GM12878 (cell line): ENCODE measurements around the gene DTX1. TPM values are rescaled to one million over a fixed set of nuclear protein-coding genes. Genes with fewer than 3 reads are reported as not detected.
"Not testable (repeated sequence)": the region's sequence is repeated elsewhere in the genome, so short reads cannot be mapped to it uniquely, and the experiment has no call there.

Source experiments
- ATAC-seq: fragments of 200-7000 bp; cut with Tn5 transposase; 3 replicates; pipeline ENCODE4 v1.9.1; 2020; ENCODE audit warnings: mild to moderate bottlenecking, moderate library complexity
- BruUV-seq: library from RNA; stranded (reverse); fragments of 400-500 nt; replicated peaks from 2 replicates; lab custom pipeline; 2021; lab: Mats Ljungman, UMichigan
- CTCF ChIA-PET: fragments of 300-600 bp; sonication (Branson Sonifier 250); formaldehyde crosslinking; extraction: SDS; loops from one replicate; lab custom pipeline; 2021; ENCODE audit warnings: inconsistent platforms; lab: Yijun Ruan, JAX
- POLR2A ChIA-PET: fragments of 350-600 bp; formaldehyde crosslinking; extraction: SDS; loops from one replicate; lab custom pipeline; 2021; ENCODE audit warnings: inconsistent platforms; lab: Charles Lee
- RAD21 ChIA-PET: fragments of 300-600 bp; sonication (Branson Sonifier 250); formaldehyde crosslinking; loops from one replicate; lab custom pipeline; 2023; ENCODE audit warnings: antibody characterized with exemption; ENCODE audit not compliant: unreplicated experiment; lab: Charles Lee
- SMC1A ChIA-PET: fragments of 300-600 bp; sonication (Branson Sonifier 250); formaldehyde crosslinking; loops from one replicate; lab custom pipeline; 2023; ENCODE audit not compliant: unreplicated experiment, uncharacterized antibody; lab: Charles Lee
- DNase-seq: peaks from one replicate; pipeline ENCODE4 v3.0.0-alpha.2; 2011; ENCODE audit warnings: low read depth, low spot score
- FAIRE-seq: peaks from 3 replicates; lab custom pipeline; 2011; peaks lifted over from hg19 to GRCh38; lab: Jason Lieb, UNC
- H2AFZ ChIP-seq: 2 replicates; pipeline ENCODE4 v1.6.0; 2011; ENCODE audit warnings: low read depth, low read length, control low read depth; ENCODE audit not compliant: control insufficient read depth
- H3K27ac ChIP-seq: 2 replicates; pipeline ENCODE4 v1.5.1; 2011; ENCODE audit warnings: control low read depth; ENCODE audit not compliant: control insufficient read depth, insufficient read depth
- H3K27me3 ChIP-seq, 2 experiments: replicated peaks in 1 of 2; 2 replicates each; pipeline versions ENCODE4 v1.6.0 to v1.6.1; 2011; ENCODE audit warnings: low read length in 1 of 2; ENCODE audit not compliant: control insufficient read depth in 2 of 2, insufficient read depth in 2 of 2
- H3K36me3 ChIP-seq, 2 experiments: 2 replicates each; pipeline ENCODE4 v1.5.1; 2011; ENCODE audit warnings: low read length in 1 of 2; ENCODE audit not compliant: control insufficient read depth in 2 of 2, insufficient read depth in 2 of 2
- H3K4me1 ChIP-seq: 2 replicates; pipeline ENCODE4 v1.6.1; 2011; ENCODE audit warnings: mild to moderate bottlenecking, low read length, moderate library complexity, mixed read lengths; ENCODE audit not compliant: control insufficient read depth, insufficient read depth
- H3K4me2 ChIP-seq: 2 replicates; pipeline ENCODE4 v1.6.0; 2011; ENCODE audit warnings: control low read depth; ENCODE audit not compliant: control insufficient read depth, insufficient read depth
- H3K4me3 ChIP-seq: fragments of 200-600 bp; sonication (generic); 2 replicates; pipeline ENCODE4 v1.5.1; 2016
- H3K79me2 ChIP-seq: 2 replicates; pipeline ENCODE4 v1.6.0; 2011; ENCODE audit warnings: low read length; ENCODE audit not compliant: control insufficient read depth, insufficient read depth
- H3K9ac ChIP-seq: 2 replicates; pipeline ENCODE4 v1.8.0; 2011; ENCODE audit warnings: low read length, control low read depth, mixed read lengths; ENCODE audit not compliant: control insufficient read depth, insufficient read depth
- H3K9me3 ChIP-seq: replicated peaks from 3 replicates; pipeline ENCODE4 v1.5.1; 2011; ENCODE audit warnings: mild to moderate bottlenecking, low read length; ENCODE audit not compliant: control insufficient read depth, insufficient read depth
- H4K20me1 ChIP-seq: 2 replicates; pipeline ENCODE4 v1.6.0; 2011; ENCODE audit not compliant: control insufficient read depth, insufficient read depth
- HDAC6 ChIP-seq: fragments of 200-600 bp; sonication (generic); IDR thresholded peaks from one replicate; pipeline ENCODE4 v1.8.0; 2017; ENCODE audit warnings: antibody characterized with exemption; ENCODE audit not compliant: unreplicated experiment
- IKZF1 ChIP-seq: fragments of 450-650 bp; conservative IDR thresholded peaks from 2 replicates; pipeline ENCODE4 v1.6.1; 2017; ENCODE audit warnings: antibody characterized with exemption, mild to moderate bottlenecking
- NKRF ChIP-seq: fragments of 450-650 bp; conservative IDR thresholded peaks from 2 replicates; pipeline ENCODE4 v1.6.1; 2017; ENCODE audit warnings: mild to moderate bottlenecking, moderate library complexity
- PAX8 ChIP-seq: fragments of 450-650 bp; IDR thresholded peaks from 2 replicates; pipeline ENCODE4 v1.6.1; 2017; ENCODE audit warnings: mild to moderate bottlenecking, moderate library complexity
- SMAD5 ChIP-seq: IDR thresholded peaks from 2 replicates; pipeline ENCODE4 v1.6.1; 2016; ENCODE audit warnings: antibody characterized with exemption, low read depth
- ZBTB11 ChIP-seq: fragments of 450-650 bp; formaldehyde crosslinking; IDR thresholded peaks from 2 replicates; pipeline ENCODE4 v1.5.0; 2022; ENCODE audit warnings: mild to moderate bottlenecking, missing genetic modification characterization
- ZZZ3 ChIP-seq: IDR thresholded peaks from 2 replicates; pipeline ENCODE4 v1.6.1; 2011; ENCODE audit warnings: low read depth; ENCODE audit not compliant: control insufficient read depth, insufficient read length
- WGBS: methylation state at CpG from one replicate; pipeline ENCODE4 v1.1.6; 2016; ENCODE audit warnings: low lambda C conversion rate; ENCODE audit not compliant: insufficient replicate concordance, insufficient coverage; ENCODE audit errors: missing lambda C conversion rate; 5-methylcytosine and 5-hydroxymethylcytosine counted together
- in situ Hi-C: fragments of 300-500 bp; cut with MboI; formaldehyde crosslinking; loops from 9 replicates; pipeline ENCODE4 v1.14.3; 2018; ENCODE audit warnings: mixed read lengths
- intact Hi-C: fragments of 100-400 bp; cut with micrococcal nuclease; formaldehyde crosslinking; loops from one replicate; pipeline ENCODE4 v1.14.2; 2022; ENCODE audit not compliant: unreplicated experiment
- polyA plus RNA-seq, 11 experiments: library from polyadenylated mRNA; depleted of rRNA in 4 of 11; unstranded in 6 of 11; stranded (reverse) in 5 of 11; fragments of >200 nt; fragmentation: Nextera tagmentation in 4 of 11; fragmentation: Illumina TruSeq in 1 of 11; extraction: Ambion mirVana in 4 of 11; extraction: Trizol in 1 of 11; gene quantifications; 1 replicate in 1 of 11; 2 replicates in 10 of 11; pipeline versions ENCODE4 v1.2.1 to v1.2.3, GENCODE V29; 2011 to 2016; ENCODE audit warnings: inconsistent platforms in 2 of 11, missing spikeins in 2 of 11, low read depth in 1 of 11
- total RNA-seq, 4 experiments: library from RNA; depleted of rRNA in 3 of 4; stranded (reverse); fragments of >200 nt in 3 of 4; fragmentation: Illumina TruSeq in 1 of 4; extraction: Trizol in 1 of 4; gene quantifications; 2 replicates each; pipeline versions ENCODE4 v1.2.1 to v1.2.3, GENCODE V29; 2013 to 2021

Gene DTX1
- total and polyA plus RNA-seq, 10 of the 15 experiments (the other 5 are each of a cell fraction or from before 2014, with no cell fraction given), result 0.09 to 2.8 (median 0.66) TPM

GRCh38 chr12:113116875-113117274 is 60.3 kb downstream of the DTX1 start:
- ChIA-PET SMC1A (interaction anchor here (1.2 kb wide), 1 partner anchor 37 kb away, joined by 5 read pairs; no protein-coding TSS in a partner anchor), POLR2A (no interaction called here), RAD21 (no interaction called here), CTCF (interaction anchor here (1.1 kb wide), 1 partner anchor 36 kb away, joined by 3 read pairs; no protein-coding TSS in a partner anchor)
- Histone ChIP-seq H4K20me1 (no peaks in the 10 kb centered on the region), H3K79me2 (no peaks in the 10 kb centered on the region), H2AFZ (no peak overlapping the region), H3K36me3 (no peaks in the 10 kb centered on the region), H3K27me3 (no peaks in the 10 kb centered on the region; a peak in 3 of 4 replicates), H3K27ac (no peak overlapping the region), H3K4me3 (no peak overlapping the region), H3K4me1 (no peaks in the 10 kb centered on the region), H3K4me2 (no peak overlapping the region)
- 38% methylated on average over 6 of the region's 6 CpGs for WGBS
- DNase-seq, result no peak
- BruUV-seq, result no TSS peak
- intact Hi-C loops, result no loop called here
- no peak for FAIRE-seq
- ATAC-seq, result no peak
- no peak for TF ChIP-seq NKRF
- TF ChIP-seq HDAC6, result no peak
- no peak for TF ChIP-seq PAX8
- no peak for TF ChIP-seq ZBTB11
- TF ChIP-seq SMAD5, result no peak
- no peak for TF ChIP-seq ZZZ3
- TF ChIP-seq IKZF1, result no peak
- TF ChIP-seq, all 136 proteins: peak for 0
- no peak overlapping the region for H3K9ac ChIP-seq
- H3K9me3 ChIP-seq, result no peaks in the 10 kb centered on the region
- in situ Hi-C loops, result no loop called here

GRCh38 chr12:113117684-113118083 is 61.2 kb downstream of the DTX1 start:
- intact Hi-C loops, DNase-seq, H3K4me2 ChIP-seq, H3K4me3 ChIP-seq, H3K4me1 ChIP-seq, H3K27me3 ChIP-seq, H3K36me3 ChIP-seq, H3K27ac ChIP-seq, H4K20me1 ChIP-seq, BruUV-seq, ATAC-seq, RAD21 ChIA-PET, in situ Hi-C loops, H3K9ac ChIP-seq, H3K9me3 ChIP-seq, FAIRE-seq, H3K79me2 ChIP-seq, POLR2A ChIA-PET, H2AFZ ChIP-seq: not testable (repeated sequence)
- SMC1A ChIA-PET, result interaction anchor here (1.2 kb wide), 1 partner anchor 36 kb away, joined by 5 read pairs; no protein-coding TSS in a partner anchor
- under 1% methylated on average over 8 of the region's 8 CpGs for WGBS
- CTCF ChIA-PET, result interaction anchor here (1.1 kb wide), 1 partner anchor 35 kb away, joined by 3 read pairs; no protein-coding TSS in a partner anchor
